GM18858 (cell line): ENCODE results near the gene LRP1-AS.

ENCODE experiments used
- ATAC-seq: cut with Tn5 transposase; IDR thresholded peaks from one replicate; pipeline ENCODE4 v1.9.1; 2021; ENCODE audit not compliant: unreplicated experiment

Gene LRP1-AS

GRCh38 chr12:57142121-57142520 lies 5.3 kb downstream of the LRP1-AS start:
- no peak for ATAC-seq

GRCh38 chr12:57141249-57141648 lies 6.2 kb downstream of the LRP1-AS start:
- ATAC-seq: no peak

- ATAC-seq: no peak
Measured at GRCh38 chr12:57139796-57140649, 7.4 kb downstream of the LRP1-AS start.

GRCh38 chr12:57138526-57139272 lies 8.7 kb downstream of the LRP1-AS start:
- no peak for ATAC-seq

- ATAC-seq: no peak
Measured at GRCh38 chr12:57135527-57136326, 11.7 kb downstream of the LRP1-AS start.

- no peak for ATAC-seq
Measured at GRCh38 chr12:57134949-57135348, 12.5 kb downstream of the LRP1-AS start.

GRCh38 chr12:57133916-57134315 lies 13.5 kb downstream of the LRP1-AS start:
- ATAC-seq: no peak

- no peak for ATAC-seq
Measured at GRCh38 chr12:57133013-57133569, 14.3 kb downstream of the LRP1-AS start.

- no peak for ATAC-seq
Measured at GRCh38 chr12:57131896-57132744, 15.3 kb downstream of the LRP1-AS start.

GRCh38 chr12:57130941-57131340 lies 16.5 kb downstream of the LRP1-AS start:
- no peak for ATAC-seq

GRCh38 chr12:57129889-57130288 lies 17.5 kb downstream of the LRP1-AS start:
- ATAC-seq: no peak

- ATAC-seq: no peak
Measured at GRCh38 chr12:57129321-57129842, 18.0 kb downstream of the LRP1-AS start.

GRCh38 chr12:57128519-57129247 lies 18.7 kb downstream of the LRP1-AS start:
- no peak for ATAC-seq

- ATAC-seq: no peak
Measured at GRCh38 chr12:57127726-57128518, 19.5 kb downstream of the LRP1-AS start, which contains the start of gene LRP1. Gene LRP1 (plus strand): TSS chr12:57128483. CDS start chr12:57128965, 482 bp downstream.

GRCh38 chr12:57127101-57127725 lies 20.2 kb downstream of the LRP1-AS start:
- ATAC-seq: no peak

GRCh38 chr12:57126561-57126960 lies 20.9 kb downstream of the LRP1-AS start:
- no peak for ATAC-seq

GRCh38 chr12:57126061-57126460 lies 21.4 kb downstream of the LRP1-AS start:
- no peak for ATAC-seq
